H1 (cell line): Measurements from ENCODE around the gene KIAA1328. TPM values are rescaled to one million over a fixed set of nuclear protein-coding genes. Genes with fewer than 3 reads are reported as not detected.

Source experiments
- CTCF ChIA-PET: fragments of 300-600 bp; sonication (Branson Sonifier 250); formaldehyde crosslinking; loops from one replicate; lab custom pipeline; 2021; ENCODE audit not compliant: partially characterized antibody; lab: Charles Lee
- POLR2A ChIA-PET: fragments of 300-600 bp; sonication (Branson Sonifier 250); formaldehyde crosslinking; loops from one replicate; lab custom pipeline; 2021; ENCODE audit warnings: inconsistent platforms; ENCODE audit not compliant: partially characterized antibody; lab: Charles Lee
- DNase-seq, 2 experiments: peaks; one replicate each; pipeline versions ENCODE4 v3.0.0 to v3.0.0-alpha.2; 2010 to 2022; ENCODE audit warnings: low spot score in 2 of 2, low read depth in 1 of 2, mixed read lengths in 1 of 2
- FAIRE-seq: peaks from 2 replicates; lab custom pipeline; 2011; peaks lifted over from hg19 to GRCh38; lab: Jason Lieb, UNC
- H2AFZ ChIP-seq: 2 replicates; pipeline ENCODE4 v1.8.1; 2012; ENCODE audit warnings: low read length, inconsistent platforms
- H2AK5ac ChIP-seq: 2 replicates; pipeline ENCODE4 v1.6.1; 2013; ENCODE audit warnings: low read depth, low read length
- H2BK120ac ChIP-seq: replicated peaks from 2 replicates; pipeline ENCODE3; 2013; ENCODE audit warnings: low read depth, low read length, inconsistent platforms
- H2BK12ac ChIP-seq: 2 replicates; pipeline ENCODE4 v1.6.1; 2013; ENCODE audit warnings: low read depth, low read length
- H2BK15ac ChIP-seq: 2 replicates; pipeline ENCODE4 v1.6.1; 2013; ENCODE audit warnings: low read length
- H2BK20ac ChIP-seq: 2 replicates; pipeline ENCODE4 v1.6.1; 2013; ENCODE audit warnings: low read length
- H2BK5ac ChIP-seq: 2 replicates; pipeline ENCODE4 v1.6.1; 2013; ENCODE audit warnings: low read depth, low read length
- H3K14ac ChIP-seq: 2 replicates; pipeline ENCODE4 v1.6.1; 2013; ENCODE audit warnings: inconsistent platforms; ENCODE audit not compliant: insufficient read length
- H3K18ac ChIP-seq: 2 replicates; pipeline ENCODE4 v1.6.1; 2013; ENCODE audit warnings: low read length; ENCODE audit errors: extremely low read depth
- H3K23ac ChIP-seq: 2 replicates; pipeline ENCODE4 v1.6.1; 2013; ENCODE audit warnings: inconsistent platforms; ENCODE audit not compliant: insufficient read length
- H3K23me2 ChIP-seq: 2 replicates; pipeline ENCODE4 v1.6.1; 2013; ENCODE audit warnings: low read depth, low read length
- H3K27ac ChIP-seq: 2 replicates; pipeline ENCODE4 v1.6.1; 2011; ENCODE audit warnings: low read depth, low read length, inconsistent platforms
- H3K27me3 ChIP-seq, 4 experiments: replicated peaks in 1 of 4; 1 replicate in 1 of 4; 2 replicates in 3 of 4; pipeline versions ENCODE4 v1.6.1 to v1.8.1; 2011 to 2013; ENCODE audit warnings: low read length in 3 of 4, mild to moderate bottlenecking in 3 of 4, inconsistent platforms in 2 of 4, mixed read lengths in 2 of 4, moderate library complexity in 1 of 4; ENCODE audit not compliant: control insufficient read depth in 3 of 4, insufficient read depth in 3 of 4; ENCODE audit errors: extremely low read depth in 1 of 4
- H3K36me3 ChIP-seq, 4 experiments: 2 replicates each; pipeline versions ENCODE4 v1.6.1 to v1.8.1; 2011 to 2013; ENCODE audit warnings: mild to moderate bottlenecking in 4 of 4, low read length in 3 of 4, moderate library complexity in 2 of 4, control low read depth in 1 of 4, inconsistent platforms in 1 of 4; ENCODE audit not compliant: insufficient read depth in 4 of 4, control insufficient read depth in 2 of 4
- H3K4ac ChIP-seq: replicated peaks from 2 replicates; pipeline ENCODE3; 2013; ENCODE audit warnings: low read length, low read depth, mixed read lengths, inconsistent platforms; ENCODE audit not compliant: insufficient read length
- H3K4me1 ChIP-seq, 4 experiments: replicated peaks in 1 of 4; 1 replicate in 1 of 4; 2 replicates in 3 of 4; pipeline versions ENCODE4 v1.6.1 to v1.8.1; 2011 to 2013; ENCODE audit warnings: low read length in 3 of 4, inconsistent platforms in 2 of 4, mixed read lengths in 1 of 4; ENCODE audit not compliant: insufficient read depth in 4 of 4, control insufficient read depth in 3 of 4
- H3K4me2 ChIP-seq, 2 experiments: 2 replicates each; pipeline versions ENCODE4 v1.6.1 to v1.8.1; 2011 to 2013; ENCODE audit warnings: low read depth in 2 of 2, low read length in 2 of 2, control low read depth in 1 of 2, inconsistent platforms in 1 of 2, mild to moderate bottlenecking in 1 of 2; ENCODE audit not compliant: insufficient read depth in 1 of 2
- H3K4me3 ChIP-seq, 4 experiments: fragments of 200-600, 300-600 bp in 1 of 4; sonication (generic), shearing (Covaris generic), sonication (Bioruptor Twin) in 1 of 4; 2 replicates each; pipeline versions ENCODE4 v1.5.1 to v1.8.1; 2011 to 2016; ENCODE audit warnings: low read length in 4 of 4, low read depth in 3 of 4, control low read depth in 2 of 4, inconsistent platforms in 2 of 4, mild to moderate bottlenecking in 2 of 4, mixed read lengths in 1 of 4, moderate library complexity in 1 of 4; ENCODE audit not compliant: insufficient read depth in 2 of 4; ENCODE audit errors: extremely low read depth in 1 of 4
- H3K56ac ChIP-seq: replicated peaks from 2 replicates; pipeline ENCODE3; 2013; ENCODE audit warnings: low read depth, mild to moderate bottlenecking, mixed read lengths, low read length, inconsistent platforms; ENCODE audit not compliant: insufficient read length
- H3K79me1 ChIP-seq: 2 replicates; pipeline ENCODE4 v1.6.1; 2013; ENCODE audit warnings: low read depth, low read length, control low read depth
- H3K79me2 ChIP-seq, 2 experiments: 2 replicates each; pipeline versions ENCODE4 v1.6.1 to v1.8.1; 2012 to 2013; ENCODE audit warnings: low read length in 2 of 2, mild to moderate bottlenecking in 2 of 2, inconsistent platforms in 1 of 2; ENCODE audit not compliant: insufficient read depth in 2 of 2, control insufficient read depth in 1 of 2
- H3K9ac ChIP-seq, 4 experiments: replicated peaks in 1 of 4; 1 replicate in 1 of 4; 2 replicates in 3 of 4; pipeline versions ENCODE4 v1.6.1 to v1.8.1; 2011 to 2013; ENCODE audit warnings: low read depth in 3 of 4, low read length in 3 of 4, control low read depth in 2 of 4, mild to moderate bottlenecking in 2 of 4, moderate library complexity in 2 of 4, inconsistent platforms in 1 of 4; ENCODE audit errors: extremely low read depth in 1 of 4
- H3K9me3 ChIP-seq, 2 experiments: 2 replicates each; pipeline versions ENCODE4 v1.6.1 to v1.8.1; 2012 to 2013; ENCODE audit warnings: mild to moderate bottlenecking in 2 of 2, moderate library complexity in 2 of 2, control low read depth in 1 of 2, inconsistent platforms in 1 of 2, low read depth in 1 of 2, low read length in 1 of 2, mixed read lengths in 1 of 2; ENCODE audit not compliant: insufficient read depth in 2 of 2
- H4K20me1 ChIP-seq, 2 experiments: replicated peaks in 1 of 2; 2 replicates each; pipeline versions ENCODE3 to v1.8.1; 2011 to 2013; ENCODE audit warnings: inconsistent platforms in 2 of 2, low read length in 2 of 2, mild to moderate bottlenecking in 1 of 2; ENCODE audit not compliant: insufficient read depth in 2 of 2, control insufficient read depth in 1 of 2
- H4K5ac ChIP-seq: 2 replicates; pipeline ENCODE4 v1.6.1; 2013; ENCODE audit warnings: low read length, low read depth, mixed read lengths, inconsistent platforms; ENCODE audit not compliant: insufficient read length
- H4K8ac ChIP-seq: 2 replicates; pipeline ENCODE4 v1.8.0; 2013; ENCODE audit warnings: mild to moderate bottlenecking, moderate library complexity, low read length, inconsistent platforms; ENCODE audit not compliant: insufficient read depth; ENCODE audit errors: extremely low read depth
- H4K91ac ChIP-seq: replicated peaks from 2 replicates; pipeline ENCODE3; 2013; ENCODE audit warnings: low read length, mixed read lengths, inconsistent platforms; ENCODE audit not compliant: insufficient read length
- CHD1 ChIP-seq: IDR thresholded peaks from 2 replicates; pipeline ENCODE4 v1.6.1; 2012; ENCODE audit warnings: low read depth, low read length, improper control_type of control experiment
- GABPA ChIP-seq: IDR thresholded peaks from 2 replicates; pipeline ENCODE4 v1.6.1; 2011; ENCODE audit warnings: mild to moderate bottlenecking, low read length, moderate library complexity, borderline replicate concordance; ENCODE audit not compliant: insufficient read depth
- HDAC6 ChIP-seq: IDR thresholded peaks from one replicate; pipeline ENCODE4 v1.7.1; 2012; ENCODE audit warnings: low read depth, mild to moderate bottlenecking, inconsistent platforms, low read length, moderate library complexity
- JUND ChIP-seq: IDR thresholded peaks from 2 replicates; pipeline ENCODE4 v1.6.1; 2011; ENCODE audit warnings: mild to moderate bottlenecking, improper control_type of control experiment, low read length
- POU5F1 ChIP-seq: IDR thresholded peaks from 2 replicates; pipeline ENCODE4 v1.6.1; 2011; ENCODE audit warnings: low read depth, mild to moderate bottlenecking, low read length, moderate library complexity
- RBBP5 ChIP-seq: IDR thresholded peaks from 2 replicates; pipeline ENCODE4 v1.7.1; 2012; ENCODE audit warnings: low read depth, mild to moderate bottlenecking, inconsistent platforms, low read length, moderate library complexity, borderline replicate concordance
- SIX5 ChIP-seq: IDR thresholded peaks from 2 replicates; pipeline ENCODE4 v1.6.1; 2011; ENCODE audit warnings: mild to moderate bottlenecking, low read depth, low read length
- SRF ChIP-seq: IDR thresholded peaks from 2 replicates; pipeline ENCODE4 v1.6.1; 2011; ENCODE audit warnings: mild to moderate bottlenecking, low read depth, low read length, moderate library complexity
- TBP ChIP-seq: IDR thresholded peaks from 2 replicates; pipeline ENCODE4 v1.6.1; 2011; ENCODE audit warnings: low read depth, low read length, improper control_type of control experiment
- ZNF274 ChIP-seq: IDR thresholded peaks from 2 replicates; pipeline ENCODE4 v1.7.0; 2012; ENCODE audit warnings: low read length, borderline replicate concordance; ENCODE audit errors: extremely low read depth
- WGBS, 2 experiments: shearing (Covaris generic) in 1 of 2; methylation state at CpG; one replicate each; pipeline versions ENCODE4 v1.1.6 to v1.1.7; 2013 to 2015; ENCODE audit warnings: low lambda C conversion rate in 2 of 2, mixed read lengths in 2 of 2, inconsistent platforms in 1 of 2, low coverage in 1 of 2, missing lambda C conversion rate in 1 of 2; ENCODE audit not compliant: insufficient replicate concordance in 2 of 2, insufficient coverage in 1 of 2, insufficient read length in 1 of 2; ENCODE audit errors: extremely low coverage in 1 of 2, missing lambda C conversion rate in 1 of 2; 5-methylcytosine and 5-hydroxymethylcytosine counted together
- polyA plus RNA-seq, 7 experiments: library from polyadenylated mRNA; depleted of rRNA in 3 of 7; stranded (reverse) in 5 of 7; unstranded in 2 of 7; fragments of >200 nt in 5 of 7; fragments of 200-250 nt in 2 of 7; gene quantifications; 1 replicate in 5 of 7; 2 replicates in 1 of 7; 4 replicates in 1 of 7; pipeline versions ENCODE4 v1.2.1 to v1.2.3, GENCODE V29; 2011 to 2013; ENCODE audit warnings: missing spikeins in 2 of 7, mixed read lengths in 2 of 7
- total RNA-seq: library from RNA; stranded (reverse); fragmentation: NEBNext Ultra II Directional; extraction: Animal tissue kit (Norgen Biotek cat#: 25700); gene quantifications from 2 replicates; pipeline ENCODE4 v1.2.1, GENCODE V29; 2021

The KIAA1328 gene
- total and polyA plus RNA-seq, 2 of the 8 experiments (the other 6 are each of a cell fraction or from before 2014, with no cell fraction given), result 2.6 to 5.7 TPM

DNA sequence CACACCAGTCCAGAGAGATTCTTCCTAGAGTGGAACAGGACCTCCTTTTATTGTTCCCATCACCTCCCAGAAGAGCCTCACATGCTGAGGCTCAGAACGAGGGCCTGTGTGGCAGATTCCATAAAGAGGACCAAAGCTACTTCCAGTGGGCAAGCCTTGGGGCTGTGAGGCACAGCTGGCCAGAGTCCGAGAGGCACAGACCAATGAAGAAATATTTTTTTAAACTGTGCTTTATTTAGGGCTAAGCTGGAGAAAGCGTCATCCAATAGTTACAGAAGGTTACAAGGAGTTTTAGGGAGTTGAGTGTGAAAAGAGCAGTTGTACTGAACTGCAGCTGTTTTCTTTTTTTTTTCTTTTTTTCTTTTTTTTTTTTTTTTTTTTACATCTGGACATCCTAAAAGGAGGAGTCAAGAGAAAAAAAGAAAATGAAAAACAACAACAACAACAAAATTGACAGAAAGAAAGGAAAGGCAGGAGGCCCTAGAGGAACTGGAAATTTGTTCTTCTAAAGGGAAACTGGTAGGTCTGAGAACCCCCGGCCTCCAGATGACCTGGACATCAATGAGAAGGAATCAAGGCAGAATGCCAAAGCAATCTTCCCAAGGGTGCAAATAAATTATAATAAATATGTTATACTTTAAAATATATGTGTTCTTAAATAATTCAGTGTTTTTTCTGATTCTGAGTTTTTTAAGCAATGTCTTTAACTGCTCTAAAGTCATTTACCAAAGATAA, 414.1 kb downstream of the KIAA1328 start:
- Histone ChIP-seq H3K14ac (no peak overlapping the region), H2BK5ac (no peak overlapping the region), H2BK120ac (no peak overlapping the region), H3K23me2 (no peaks in the 10 kb centered on the region), H3K4me3 (peak overlapping the region in 1 of 4 experiments; percentile 48; a peak in 1 of 8 replicates), H3K27ac (no peak overlapping the region), H3K56ac (no peak overlapping the region), H3K79me1 (no peaks in the 10 kb centered on the region), H3K4me1 (peaks cover 0 to 10% (median 3%) of the 10 kb centered on the region in 4 experiments; a peak in 4 of 7 replicates), H4K8ac (no peak overlapping the region), H3K36me3 (no peaks in the 10 kb centered on the region), H3K23ac (no peak overlapping the region), H2AFZ (no peak overlapping the region), H4K5ac (no peak overlapping the region), H2AK5ac (no peak overlapping the region), H3K9ac (no peak overlapping the region), H3K9me3 (no peaks in the 10 kb centered on the region), H2BK20ac (no peak overlapping the region), H3K4ac (no peak overlapping the region), H2BK12ac (no peak overlapping the region), H4K91ac (no peak overlapping the region), H3K18ac (no peak overlapping the region), H3K4me2 (no peak overlapping the region), H2BK15ac (no peak overlapping the region), H4K20me1 (peaks cover 0 to 3% of the 10 kb centered on the region in 2 experiments), H3K27me3 (peaks cover 0 to 6% (median 0%) of the 10 kb centered on the region in 4 experiments; a peak in 2 of 7 replicates), H3K79me2 (no peaks in the 10 kb centered on the region)
- FAIRE-seq (no peak), DNase-seq (no peak)
- WGBS, 2 experiments, result 82% methylated on average over 4 of the region's 4 CpGs; no CpG with 5 or more reads in 1 of the 2 experiments
- ChIA-PET POLR2A (interaction anchor here (1.5 kb wide), 1 partner anchor 15 kb away, joined by 5 read pairs; no protein-coding TSS in a partner anchor), CTCF (interaction anchor here (1.1 kb wide), 1 partner anchor 8 kb away, joined by 3 read pairs; no protein-coding TSS in a partner anchor)
- TF ChIP-seq TBP (no peak), POU5F1 (no peak), ZNF274 (no peak), SIX5 (no peak), JUND (no peak), SRF (no peak), CHD1 (no peak), GABPA (no peak), RBBP5 (no peak), HDAC6 (no peak)
